Measurements from ENCODE around the gene TENT5C. TPM values are rescaled to one million over a fixed set of nuclear protein-coding genes. Genes with fewer than 3 reads are reported as not detected.

The TENT5C gene
- total RNA-seq, 6 experiments from 2014 or later: 0.47 to 0.91 (median 0.75) TPM

- no peak overlapping the region for H3K4me3 Mint-ChIP-seq
- TF ChIP-seq, protein P1, sequence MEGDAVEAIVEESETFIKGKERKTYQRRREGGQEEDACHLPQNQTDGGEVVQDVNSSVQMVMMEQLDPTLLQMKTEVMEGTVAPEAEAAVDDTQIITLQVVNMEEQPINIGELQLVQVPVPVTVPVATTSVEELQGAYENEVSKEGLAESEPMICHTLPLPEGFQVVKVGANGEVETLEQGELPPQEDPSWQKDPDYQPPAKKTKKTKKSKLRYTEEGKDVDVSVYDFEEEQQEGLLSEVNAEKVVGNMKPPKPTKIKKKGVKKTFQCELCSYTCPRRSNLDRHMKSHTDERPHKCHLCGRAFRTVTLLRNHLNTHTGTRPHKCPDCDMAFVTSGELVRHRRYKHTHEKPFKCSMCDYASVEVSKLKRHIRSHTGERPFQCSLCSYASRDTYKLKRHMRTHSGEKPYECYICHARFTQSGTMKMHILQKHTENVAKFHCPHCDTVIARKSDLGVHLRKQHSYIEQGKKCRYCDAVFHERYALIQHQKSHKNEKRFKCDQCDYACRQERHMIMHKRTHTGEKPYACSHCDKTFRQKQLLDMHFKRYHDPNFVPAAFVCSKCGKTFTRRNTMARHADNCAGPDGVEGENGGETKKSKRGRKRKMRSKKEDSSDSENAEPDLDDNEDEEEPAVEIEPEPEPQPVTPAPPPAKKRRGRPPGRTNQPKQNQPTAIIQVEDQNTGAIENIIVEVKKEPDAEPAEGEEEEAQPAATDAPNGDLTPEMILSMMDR (IDR thresholded peaks at IDR 0.05): no peak
- no peaks in the 10 kb centered on the region for H3K36me3 Mint-ChIP-seq (ENCODE audit: low read depth)
- no peaks in the 10 kb centered on the region for H3K9me3 Mint-ChIP-seq
- H3K27me3 Mint-ChIP-seq (ENCODE audit: insufficient read depth): peaks cover 15% of the 10 kb centered on the region
- H3K4me1 Mint-ChIP-seq (ENCODE audit: low read depth): peaks cover 8% of the 10 kb centered on the region; the same call in 1 of the 2 replicates
- DNase-seq: no peak
- H3K27ac Mint-ChIP-seq: no peak overlapping the region
Observed at GRCh38 chr1:117650840-117651568, 45.2 kb downstream of the TENT5C start.

GRCh38 chr1:117651616-117652015, 45.8 kb downstream of the TENT5C start:
- DNase-seq: no peak
- no peak overlapping the region for H3K27ac Mint-ChIP-seq
- H3K27me3 Mint-ChIP-seq (ENCODE audit: insufficient read depth): peaks cover 15% of the 10 kb centered on the region
- no peaks in the 10 kb centered on the region for H3K9me3 Mint-ChIP-seq
- H3K36me3 Mint-ChIP-seq (ENCODE audit: low read depth): no peaks in the 10 kb centered on the region
- TF ChIP-seq, protein P1 (IDR thresholded peaks at IDR 0.05): no peak
- H3K4me3 Mint-ChIP-seq: no peak overlapping the region
- H3K4me1 Mint-ChIP-seq (ENCODE audit: low read depth): peaks cover 11% of the 10 kb centered on the region

- Mint-ChIP-seq H3K4me1 (ENCODE audit: low read depth) (peaks cover 19% of the 10 kb centered on the region), H3K27ac (no peak overlapping the region), H3K27me3 (ENCODE audit: insufficient read depth) (peaks cover 13% of the 10 kb centered on the region), H3K4me3 (no peak overlapping the region), H3K9me3 (no peaks in the 10 kb centered on the region), H3K36me3 (ENCODE audit: low read depth) (no peaks in the 10 kb centered on the region)
- TF ChIP-seq, protein P1 (IDR thresholded peaks at IDR 0.05): no peak
- no peak for DNase-seq
Observed at GRCh38 chr1:117652421-117652820, 46.6 kb downstream of the TENT5C start.

GRCh38 chr1:117653195-117653594, 47.3 kb downstream of the TENT5C start:
- Mint-ChIP-seq H3K36me3 (ENCODE audit: low read depth) (no peaks in the 10 kb centered on the region), H3K4me1 (ENCODE audit: low read depth) (peaks cover 20% of the 10 kb centered on the region), H3K9me3 (no peaks in the 10 kb centered on the region), H3K4me3 (no peak overlapping the region), H3K27ac (no peak overlapping the region), H3K27me3 (ENCODE audit: insufficient read depth) (peaks cover 14% of the 10 kb centered on the region)
- TF ChIP-seq, protein P1 (IDR thresholded peaks at IDR 0.05): no peak
- no peak for DNase-seq

GRCh38 chr1:117653732-117654492, 48.1 kb downstream of the TENT5C start:
- no peaks in the 10 kb centered on the region for H3K36me3 Mint-ChIP-seq (ENCODE audit: low read depth)
- H3K4me1 Mint-ChIP-seq (ENCODE audit: low read depth): peaks cover 20% of the 10 kb centered on the region
- no peak overlapping the region for H3K27ac Mint-ChIP-seq
- no peaks in the 10 kb centered on the region for H3K9me3 Mint-ChIP-seq
- H3K4me3 Mint-ChIP-seq: no peak overlapping the region
- TF ChIP-seq, protein P1 (IDR thresholded peaks at IDR 0.05): no peak
- peaks cover 12% of the 10 kb centered on the region for H3K27me3 Mint-ChIP-seq (ENCODE audit: insufficient read depth)
- no peak for DNase-seq
